Liver (tissue), 3 donors: ENCODE data around the gene SSRP1.

Experiments
- CTCF ChIP-seq: fragments of 150-350 bp; IDR thresholded peaks from 2 replicates; pipeline ENCODE4 v1.5.1; 2017; ENCODE audit warnings: improper control_type of control experiment, low read depth, low read length; ENCODE audit not compliant: missing input control
- EGR1 ChIP-seq, 2 donors: IDR thresholded peaks; 2 replicates each; pipeline ENCODE4 v1.6.1; 2016 to 2018; ENCODE audit warnings: antibody characterized with exemption in 2 of 2, low read depth in 2 of 2
- FOXA1 ChIP-seq: IDR thresholded peaks from 2 replicates; pipeline ENCODE4 v1.6.1; 2016; ENCODE audit warnings: antibody characterized with exemption
- RAD21 ChIP-seq, 2 donors: IDR thresholded peaks; 2 replicates each; pipeline ENCODE4 v1.6.1; 2016; ENCODE audit warnings: antibody characterized with exemption in 2 of 2, mild to moderate bottlenecking in 2 of 2
- REST ChIP-seq: IDR thresholded peaks from 2 replicates; pipeline ENCODE4 v1.6.1; 2016; ENCODE audit warnings: antibody characterized with exemption, mild to moderate bottlenecking
- TAF1 ChIP-seq: conservative IDR thresholded peaks from 2 replicates; pipeline ENCODE4 v1.6.1; 2016; ENCODE audit warnings: antibody characterized with exemption, mild to moderate bottlenecking
- donor health status: healthy.
- donor health status: healthy.

- TF ChIP-seq CTCF (no peak), FOXA1 (no peak), EGR1 (IDR thresholded peaks at IDR 0.05; ENCODE audit: low read depth in 2 of 2) (no peak), TAF1 (no peak), RAD21 (IDR thresholded peaks at IDR 0.05) (no peak), REST (no peak)
These were observed 15.5 kb downstream of the SSRP1 start for GRCh38 chr11:57320067-57320718.
